KBM-7 (cell line): ENCODE measurements around the gene BNC2.

Source experiments
- DNase-seq: peaks from one replicate; pipeline ENCODE4 v3.0.0-alpha.2; 2015
- in situ Hi-C: fragments of 300-500 bp; cut with MboI; formaldehyde crosslinking; loops from 2 replicates; pipeline ENCODE4 v1.14.3; 2020; ENCODE audit warnings: low sequenced_read_pairs, low pct_unique_long_range_greater_than_20kb, mixed read lengths

Gene BNC2

GRCh38 chr9:16659096-16659495, 211.4 kb downstream of the BNC2 start:
- no peak for DNase-seq
- in situ Hi-C loops, result no loop called here

- DNase-seq, result no peak
Observed at GRCh38 chr9:16656432-16657169, 213.9 kb downstream of the BNC2 start.

GRCh38 chr9:16654596-16655126, 215.8 kb downstream of the BNC2 start:
- DNase-seq, result no peak

More at GRCh38 chr9:16656432-16657169, 213.9 kb downstream of the BNC2 start:
- in situ Hi-C loops, result no loop called here

GRCh38 chr9:16653491-16654399, 216.7 kb downstream of the BNC2 start:
- no peak for DNase-seq
- in situ Hi-C loops, result no loop called here

More at GRCh38 chr9:16654596-16655126, 215.8 kb downstream of the BNC2 start:
- in situ Hi-C loops, result no loop called here

- no peak for DNase-seq
- in situ Hi-C loops, result no loop called here
Observed at GRCh38 chr9:16652582-16652981, 217.9 kb downstream of the BNC2 start.

DNA sequence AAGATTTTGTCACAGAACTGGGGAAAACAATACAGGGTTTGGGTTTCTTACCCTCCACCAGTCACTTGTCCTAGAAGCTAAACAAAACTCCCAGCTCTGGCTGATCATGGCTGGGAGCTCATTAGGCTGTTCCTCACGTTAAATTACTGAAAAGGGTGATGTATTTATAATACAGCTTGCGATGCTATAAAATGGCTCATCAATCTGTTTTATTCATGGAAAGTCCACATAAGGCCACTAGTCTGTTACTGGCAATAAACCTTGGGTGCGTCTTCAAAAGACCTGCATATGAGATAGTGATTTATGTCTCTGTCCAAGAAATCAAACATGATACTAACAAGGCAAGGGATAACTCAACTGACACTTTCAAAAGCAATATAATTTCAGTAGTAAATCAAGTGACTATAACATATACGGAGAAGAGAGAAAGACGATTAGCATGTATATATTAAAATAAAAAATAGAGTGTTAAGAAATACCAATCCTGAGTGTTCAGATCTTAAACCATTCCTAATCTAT, 219.0 kb downstream of the BNC2 start:
- DNase-seq, result no peak
- in situ Hi-C loops, result no loop called here

- in situ Hi-C loops, result no loop called here
- DNase-seq, result no peak
Observed at GRCh38 chr9:16645970-16646369, 224.5 kb downstream of the BNC2 start.

DNA sequence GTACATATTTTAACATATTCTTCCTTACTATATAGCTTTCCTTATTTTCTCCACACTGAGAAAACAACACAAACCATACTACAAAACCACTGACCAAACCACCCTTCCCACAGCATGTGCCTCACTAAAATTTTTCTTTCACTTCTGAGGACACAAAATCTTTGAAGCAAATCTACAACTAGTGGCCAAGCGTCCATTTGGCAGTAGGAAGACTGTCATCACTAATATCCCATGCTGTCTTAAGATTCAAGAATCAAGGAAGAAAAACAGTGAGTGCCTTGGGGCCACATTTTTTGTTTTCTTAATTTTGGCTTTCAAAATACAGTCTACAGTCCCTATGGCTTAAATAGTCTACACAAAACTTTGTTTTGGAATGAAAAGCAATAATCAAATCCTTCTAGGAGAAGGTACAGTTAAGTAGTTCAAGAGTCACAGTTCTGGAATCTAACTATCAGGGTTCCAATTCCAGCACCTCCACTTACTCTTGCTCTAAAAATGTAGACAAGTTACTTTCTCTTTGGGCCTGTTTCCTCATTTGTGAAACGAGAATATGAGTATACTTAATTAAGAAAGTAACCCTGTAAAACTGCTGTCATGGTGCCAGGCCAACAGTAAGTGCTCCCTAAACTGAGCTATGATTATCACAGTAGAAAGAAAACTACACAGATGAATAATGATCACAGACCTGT, 227.9 kb downstream of the BNC2 start:
- in situ Hi-C loops, result no loop called here
- no peak for DNase-seq

GRCh38 chr9:16640649-16641048, 229.8 kb downstream of the BNC2 start:
- DNase-seq, result no peak
- in situ Hi-C loops, result no loop called here

DNA sequence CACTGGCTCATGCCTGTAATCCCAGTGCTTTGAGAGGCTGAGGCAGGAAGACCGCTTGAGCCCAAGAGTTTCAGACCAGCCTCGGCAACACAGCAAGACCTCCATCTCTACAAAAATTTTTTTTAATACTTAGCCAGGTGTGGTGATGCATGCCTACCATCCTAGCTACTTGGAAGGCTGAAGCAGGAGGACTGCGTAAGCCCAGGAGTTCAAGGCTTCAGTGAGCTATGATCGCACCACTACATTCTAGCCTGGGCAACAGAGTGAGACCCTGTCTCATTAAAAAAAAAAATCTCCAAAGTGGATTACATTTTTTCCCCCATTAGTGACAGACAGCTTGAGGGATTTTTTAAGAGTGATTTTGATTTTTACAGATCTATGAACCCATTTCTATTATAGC, 230.8 kb downstream of the BNC2 start:
- no peak for DNase-seq
- in situ Hi-C loops, result no loop called here

- in situ Hi-C loops, result no loop called here
- DNase-seq, result no peak
Observed at GRCh38 chr9:16637911-16638310, 232.6 kb downstream of the BNC2 start.

- in situ Hi-C loops, result no loop called here
- no peak for DNase-seq
Observed at GRCh38 chr9:16637218-16637617, 233.3 kb downstream of the BNC2 start.

- DNase-seq, result no peak
- in situ Hi-C loops, result no loop called here
Observed at GRCh38 chr9:16633794-16634193, 236.7 kb downstream of the BNC2 start.

- DNase-seq, result no peak
- in situ Hi-C loops, result no loop called here
Observed at GRCh38 chr9:16628413-16628812, 242.1 kb downstream of the BNC2 start.

DNA sequence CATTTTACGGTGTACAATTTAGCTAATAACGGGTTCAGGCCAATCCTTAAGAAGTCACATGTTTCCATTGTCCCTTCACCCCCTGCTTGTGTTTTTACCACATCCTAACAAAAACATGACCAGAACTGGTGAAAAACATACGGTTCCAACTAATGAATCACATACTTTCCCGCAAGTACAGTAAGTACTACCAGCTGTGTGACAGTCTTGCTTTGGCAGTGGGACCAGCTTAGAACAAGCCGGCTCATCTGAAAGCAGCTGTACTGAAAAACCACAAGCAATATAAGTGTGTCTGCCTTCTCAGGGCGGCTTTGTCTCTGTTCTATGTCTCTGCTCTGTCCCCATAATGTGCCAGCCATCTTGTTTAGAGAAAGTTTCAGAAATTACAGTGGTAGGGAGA, 242.5 kb downstream of the BNC2 start:
- no peak for DNase-seq

DNA sequence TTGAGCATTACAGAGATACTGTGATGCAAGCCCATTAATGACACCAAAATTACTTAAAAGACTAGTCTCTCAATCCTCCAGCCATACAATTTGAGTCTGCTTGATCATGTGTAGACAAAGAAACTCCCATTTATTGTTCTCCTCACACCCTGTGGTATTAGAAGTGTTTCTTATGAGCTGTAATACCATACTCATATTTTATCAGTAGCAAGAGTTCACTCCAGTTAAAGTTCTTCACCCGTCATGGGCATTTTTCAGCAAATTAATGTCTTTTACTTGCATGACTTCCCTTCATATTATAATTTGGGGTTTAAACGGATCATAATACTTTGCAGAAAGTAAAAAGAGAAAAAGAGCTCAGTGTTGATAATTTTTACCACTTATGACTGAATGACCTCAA, 242.9 kb downstream of the BNC2 start:
- no peak for DNase-seq
- in situ Hi-C loops, result no loop called here

More for the DNA sequence above, 242.5 kb downstream of the BNC2 start:
- in situ Hi-C loops, result no loop called here

DNA sequence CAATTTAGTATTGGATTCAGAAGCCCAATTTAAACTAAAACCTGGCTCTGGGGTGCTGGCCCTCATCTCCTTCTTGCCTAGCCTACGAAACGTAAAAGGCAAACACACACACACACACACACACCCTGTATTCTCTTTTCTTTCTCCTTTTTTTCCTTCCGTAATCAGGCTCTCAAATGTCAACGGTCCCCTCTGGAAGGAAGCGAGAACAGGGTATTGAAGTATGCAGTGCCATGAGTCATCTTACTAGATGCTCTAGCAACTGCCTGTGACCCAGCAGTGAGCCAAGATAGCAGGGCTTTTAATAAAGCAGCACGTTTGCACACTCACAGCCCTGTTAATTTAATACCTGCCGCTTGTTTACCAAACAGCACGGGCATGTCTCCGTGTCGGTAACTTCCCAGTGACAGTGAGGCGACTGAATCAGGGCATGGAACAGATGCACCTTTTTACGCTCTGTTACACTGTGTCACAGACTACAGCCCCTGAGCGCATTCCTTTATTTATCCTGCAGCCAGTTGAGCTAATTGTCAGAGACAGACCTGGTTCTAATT, 243.8 kb downstream of the BNC2 start:
- in situ Hi-C loops, result no loop called here
- DNase-seq, result no peak

GRCh38 chr9:16625811-16626210, 244.7 kb downstream of the BNC2 start:
- in situ Hi-C loops, result no loop called here
- no peak for DNase-seq

GRCh38 chr9:16625161-16625631, 245.3 kb downstream of the BNC2 start:
- no peak for DNase-seq
- in situ Hi-C loops, result no loop called here
